Neural progenitor cell (in vitro differentiated cells): Measurements from ENCODE around the gene PLCG2.

Experiments
- CTCF ChIP-seq: fragments of 200-600 bp; sonication (generic); IDR thresholded peaks from 2 replicates; pipeline ENCODE4 v1.5.1; 2017; ENCODE audit warnings: antibody characterized with exemption, mild to moderate bottlenecking
- EZH2 ChIP-seq: fragments of 200-600 bp; sonication (generic); IDR thresholded peaks from 2 replicates; pipeline ENCODE4 v1.6.1; 2017; ENCODE audit warnings: antibody characterized with exemption, mild to moderate bottlenecking, moderate library complexity
- EZH2phosphoT487 ChIP-seq: fragments of 200-600 bp; sonication (generic); IDR thresholded peaks from 2 replicates; pipeline ENCODE4 v1.6.1; 2017; ENCODE audit warnings: antibody characterized with exemption

GRCh38 chr16:81951564-81951963 lies 172.5 kb downstream of the PLCG2 start:
- no peak for TF ChIP-seq CTCF
- TF ChIP-seq EZH2: no peak
- TF ChIP-seq EZH2phosphoT487: no peak
